B cell (primary cell): ENCODE results near the gene GAP43. TPM values are rescaled to one million over a fixed set of nuclear protein-coding genes. Genes with fewer than 3 reads are reported as not detected.

Experiments
- ATAC-seq: fragments of 200-7000 bp; cut with Tn5 transposase; one replicate; pipeline ENCODE4 v1.10.0; 2021; ENCODE audit warnings: low read depth, mild to moderate bottlenecking, moderate number of reproducible peaks, moderate library complexity
- CTCF ChIA-PET: fragments of 350-600 bp; sonication (Branson Sonifier 250); formaldehyde crosslinking; loops from one replicate; lab custom pipeline; 2021; ENCODE audit warnings: antibody characterized with exemption, inconsistent platforms; lab: Charles Lee
- POLR2A ChIA-PET: fragments of 350-600 bp; sonication (Branson Sonifier 250); formaldehyde crosslinking; loops from one replicate; lab custom pipeline; 2021; ENCODE audit warnings: antibody characterized with exemption; lab: Charles Lee
- DNase-seq: peaks from one replicate; pipeline ENCODE4 v3.0.0; 2013
- H2AFZ ChIP-seq: 2 replicates; pipeline ENCODE4 v1.6.1; 2012; ENCODE audit warnings: mild to moderate bottlenecking, low read depth, low read length; ENCODE audit not compliant: insufficient read depth, poor library complexity, severe bottlenecking
- H3K27ac ChIP-seq, 2 donors: 1 replicate in 1 of 2; 2 replicates in 1 of 2; pipeline ENCODE4 v1.5.1; 2012 to 2013; ENCODE audit warnings: low read length in 2 of 2, mild to moderate bottlenecking in 2 of 2, moderate library complexity in 1 of 2
- H3K27me3 ChIP-seq, 4 experiments: fragments of 200-600 bp in 1 of 4; sonication (generic) in 1 of 4; replicated peaks in 1 of 4; 1 replicate in 2 of 4; 2 replicates in 2 of 4; pipeline versions ENCODE4 v1.6.1 to v1.7.0; 2013 to 2016; ENCODE audit warnings: low read length in 3 of 4, mild to moderate bottlenecking in 2 of 4, mixed read lengths in 1 of 4, moderate library complexity in 1 of 4; ENCODE audit not compliant: insufficient read depth in 4 of 4, control insufficient read depth in 3 of 4; ENCODE audit errors: control extremely low read depth in 1 of 4
- H3K36me3 ChIP-seq, 2 experiments: replicated peaks in 1 of 2; 1 replicate in 1 of 2; 2 replicates in 1 of 2; pipeline versions ENCODE4 v1.6.1 to v1.7.1; 2013; ENCODE audit warnings: low read length in 1 of 2; ENCODE audit not compliant: insufficient read depth in 2 of 2, control insufficient read depth in 1 of 2; ENCODE audit errors: control extremely low read depth in 1 of 2, extremely low read depth in 1 of 2
- H3K4me1 ChIP-seq, 2 donors: fragments of 200-600 bp in 1 of 2; sonication (generic) in 1 of 2; 1 replicate in 1 of 2; 2 replicates in 1 of 2; pipeline versions ENCODE4 v1.5.1 to v1.6.1; 2013 to 2017; ENCODE audit warnings: low read length in 2 of 2; ENCODE audit not compliant: control insufficient read depth in 2 of 2, insufficient read depth in 2 of 2
- H3K4me2 ChIP-seq: replicated peaks from 2 replicates; pipeline ENCODE3; 2012; ENCODE audit warnings: mild to moderate bottlenecking, low read depth, low read length; ENCODE audit not compliant: poor library complexity, severe bottlenecking
- H3K4me3 ChIP-seq, 5 experiments: fragments of 200-600 bp in 1 of 5; sonication (generic) in 1 of 5; 1 replicate in 3 of 5; 2 replicates in 2 of 5; pipeline versions ENCODE4 v1.5.1 to v1.7.0; 2011 to 2016; ENCODE audit warnings: low read length in 4 of 5, mild to moderate bottlenecking in 4 of 5, low read depth in 2 of 5, control low read depth in 1 of 5, moderate library complexity in 1 of 5; ENCODE audit not compliant: insufficient read depth in 1 of 5; ENCODE audit errors: control extremely low read depth in 1 of 5, extremely low read depth in 1 of 5
- H3K79me2 ChIP-seq: fragments of 200-600 bp; sonication (generic); one replicate; pipeline ENCODE4 v1.6.0; 2016; ENCODE audit warnings: low read length; ENCODE audit not compliant: control insufficient read depth, insufficient read depth
- H3K9ac ChIP-seq: fragments of 200-600 bp; sonication (generic); 2 replicates; pipeline ENCODE4 v1.6.1; 2017; ENCODE audit warnings: mild to moderate bottlenecking, low read length, moderate library complexity
- H3K9me3 ChIP-seq, 3 donors: one replicate each; pipeline versions ENCODE4 v1.6.1 to v1.7.1; 2013; ENCODE audit warnings: low read length in 2 of 3; ENCODE audit not compliant: control insufficient read depth in 2 of 3, insufficient read depth in 1 of 3; ENCODE audit errors: control extremely low read depth in 1 of 3
- H4K20me1 ChIP-seq: 2 replicates; pipeline ENCODE4 v1.6.0; 2012; ENCODE audit warnings: mild to moderate bottlenecking, low read length; ENCODE audit not compliant: insufficient read depth, control insufficient read depth, poor library complexity, severe bottlenecking
- H3K27ac Mint-ChIP-seq: one replicate; pipeline ENCODE4 v1.8.0; 2021; ENCODE audit warnings: mixed read lengths
- H3K27me3 Mint-ChIP-seq: one replicate; pipeline ENCODE4 v1.8.0; 2021; ENCODE audit warnings: mixed read lengths
- H3K4me1 Mint-ChIP-seq: one replicate; pipeline ENCODE4 v1.8.0; 2021; ENCODE audit warnings: mixed read lengths
- H3K4me3 Mint-ChIP-seq: one replicate; pipeline ENCODE4 v1.8.0; 2021; ENCODE audit warnings: mixed read lengths
- H3K9me3 Mint-ChIP-seq: one replicate; pipeline ENCODE4 v1.8.0; 2022; ENCODE audit warnings: mixed read lengths; ENCODE audit not compliant: insufficient read depth
- CTCF ChIP-seq: fragments of 200-600 bp; IDR thresholded peaks from one replicate; pipeline ENCODE4 v1.8.0; 2022; ENCODE audit warnings: antibody characterized with exemption, mild to moderate bottlenecking
- EZH2 ChIP-seq: IDR thresholded peaks from 2 replicates; pipeline ENCODE4 v1.6.1; 2012; ENCODE audit warnings: borderline replicate concordance, low read depth, mild to moderate bottlenecking, moderate library complexity, low read length; ENCODE audit not compliant: insufficient read depth, poor library complexity, severe bottlenecking
- WGBS: methylation state at CpG from one replicate; pipeline ENCODE4 v1.1.5; 2013; ENCODE audit warnings: missing lambda C conversion rate; ENCODE audit not compliant: insufficient coverage; 5-methylcytosine and 5-hydroxymethylcytosine counted together
- intact Hi-C: fragments of 100-400 bp; cut with micrococcal nuclease; formaldehyde crosslinking; loops from one replicate; pipeline ENCODE4 v1.10.0; 2022
- polyA plus RNA-seq: library from polyadenylated mRNA; depleted of rRNA; stranded (reverse); fragments of >200 nt; gene quantifications from 2 replicates; pipeline ENCODE4 v1.2.3, GENCODE V29; 2012
- total RNA-seq, 2 donors: library from RNA; stranded (reverse); fragments of 120-200 nt in 1 of 2; gene quantifications; 1 replicate in 1 of 2; 2 replicates in 1 of 2; pipeline versions ENCODE4 v1.2.3 to v1.2.4, GENCODE V29; 2013 to 2022

The GAP43 gene
- total and polyA plus RNA-seq, 2 donors (not counting 1 experiment from before 2014, with no cell fraction given), result 0.04 TPM; not detected in 1

GRCh38 chr3:115666920-115667737 is 43.8 kb downstream of the GAP43 start:
- WGBS, result 100% methylated on average over 1 of the region's 4 CpGs
- H3K27me3 Mint-ChIP-seq, result peaks cover 3% of the 10 kb centered on the region
- Histone ChIP-seq H3K79me2 (no peaks in the 10 kb centered on the region), H3K4me2 (no peak overlapping the region), H2AFZ (no peak overlapping the region), H3K4me3 (no peak overlapping the region), H3K9ac (no peak overlapping the region), H3K9me3 (no peaks in the 10 kb centered on the region), H4K20me1 (no peaks in the 10 kb centered on the region), H3K27ac (no peak overlapping the region), H3K4me1 (no peaks in the 10 kb centered on the region), H3K27me3 (no peaks in the 10 kb centered on the region), H3K36me3 (no peaks in the 10 kb centered on the region)
- POLR2A ChIA-PET, result no interaction called here
- no peak for DNase-seq
- no peak for ATAC-seq
- H3K9me3 Mint-ChIP-seq, result no peaks in the 10 kb centered on the region
- CTCF ChIA-PET, result no interaction called here
- intact Hi-C loops, result no loop called here
- no peak overlapping the region for H3K27ac Mint-ChIP-seq
- TF ChIP-seq EZH2 (no peak), CTCF (no peak)
- no peak overlapping the region for H3K4me3 Mint-ChIP-seq
- no peaks in the 10 kb centered on the region for H3K4me1 Mint-ChIP-seq

GRCh38 chr3:115667738-115668065 is 44.4 kb downstream of the GAP43 start:
- no peaks in the 10 kb centered on the region for H3K36me3 ChIP-seq
- ATAC-seq, result no peak
- no peak overlapping the region for H3K4me2 ChIP-seq
- no peak overlapping the region for H3K27ac ChIP-seq
- H3K27me3 ChIP-seq, result no peaks in the 10 kb centered on the region
- no peak overlapping the region for H2AFZ ChIP-seq
- H3K79me2 ChIP-seq, result no peaks in the 10 kb centered on the region
- Mint-ChIP-seq H3K4me1 (no peaks in the 10 kb centered on the region), H3K27me3 (peaks cover 3% of the 10 kb centered on the region), H3K27ac (no peak overlapping the region), H3K9me3 (no peaks in the 10 kb centered on the region), H3K4me3 (no peak overlapping the region)
- POLR2A ChIA-PET, result no interaction called here
- no peak for TF ChIP-seq EZH2
- TF ChIP-seq CTCF, result no peak
- DNase-seq, result no peak
- H4K20me1 ChIP-seq, result no peaks in the 10 kb centered on the region
- no peaks in the 10 kb centered on the region for H3K9me3 ChIP-seq
- no peak overlapping the region for H3K4me3 ChIP-seq
- intact Hi-C loops, result no loop called here
- no peak overlapping the region for H3K9ac ChIP-seq
- no peaks in the 10 kb centered on the region for H3K4me1 ChIP-seq
- CTCF ChIA-PET, result no interaction called here
